Ovary (tissue), 3 donors: ENCODE results near the gene ANKLE2.

Source experiments
- CTCF ChIP-seq, 3 donors: fragments of 450-650 bp in 2 of 3; fragments of 200-600 bp in 1 of 3; IDR thresholded peaks; one replicate each; pipeline versions ENCODE4 v1.5.1 to v1.8.0; 2016 to 2022; ENCODE audit warnings: antibody characterized with exemption in 3 of 3, mild to moderate bottlenecking in 1 of 3
- EP300 ChIP-seq: sonication (generic); formaldehyde crosslinking; IDR thresholded peaks from one replicate; pipeline ENCODE4 v1.6.1; 2017; ENCODE audit warnings: antibody characterized with exemption
- POLR2A ChIP-seq: fragments of 450-650 bp; IDR thresholded peaks from one replicate; pipeline ENCODE4 v1.6.1; 2017; ENCODE audit warnings: antibody characterized with exemption, mild to moderate bottlenecking, moderate library complexity
- donor health status: DM: no; HTN: no; CAD: no.

DNA sequence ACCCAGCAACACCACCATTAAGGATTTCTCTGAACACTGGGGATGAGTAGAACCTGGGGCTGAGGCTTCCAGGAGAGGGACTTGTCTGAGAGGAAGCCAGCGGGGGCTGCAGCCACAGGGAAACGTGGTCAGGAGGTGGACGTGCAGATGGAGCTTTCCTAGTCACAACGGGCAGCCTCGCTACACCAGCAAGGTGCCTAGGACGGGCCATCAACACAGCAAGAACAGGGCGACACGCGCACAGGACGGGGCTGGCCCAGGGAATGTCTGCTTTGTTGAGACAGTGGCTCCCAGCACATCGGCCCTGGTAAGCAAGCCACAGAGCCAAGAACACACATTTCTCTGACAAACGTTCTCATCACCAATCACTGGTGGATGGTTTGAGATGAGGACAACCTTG, 25.3 kb downstream of the ANKLE2 start:
- TF ChIP-seq CTCF (IDR thresholded peaks at IDR 0.05) = no peak
- TF ChIP-seq POLR2A = no peak
- no peak for TF ChIP-seq EP300
